ENCODE results near the gene NRG3. TPM values are rescaled to one million over a fixed set of nuclear protein-coding genes. Genes with fewer than 3 reads are reported as not detected.

The NRG3 gene
- total and polyA plus RNA-seq, 2 donors (not counting 1 experiment from before 2014, with no cell fraction given) = 0.06 TPM; not detected in 1

DNA sequence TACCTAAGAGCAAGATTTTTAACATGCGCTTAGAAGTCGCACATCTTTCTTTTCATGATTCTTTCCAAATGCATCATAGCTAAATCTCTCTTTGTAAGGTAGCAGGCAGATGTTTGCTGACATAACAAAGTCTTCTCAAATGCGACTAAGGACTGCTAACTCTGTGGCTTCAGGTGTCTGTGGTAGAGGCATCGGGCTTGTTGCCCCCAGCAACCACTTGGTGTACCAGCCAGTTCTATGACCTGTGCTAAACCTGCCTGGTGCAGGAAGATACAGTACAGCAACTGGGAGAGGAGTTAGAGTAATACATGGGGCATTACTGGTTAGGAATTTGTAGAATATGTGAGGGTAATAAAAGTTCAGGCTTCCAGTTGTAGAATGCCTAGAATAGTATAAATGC is 654.1 kb downstream of the NRG3 start:
- CTCF ChIA-PET = no interaction called here
- no peak for DNase-seq
- H2AFZ ChIP-seq (ENCODE audit: insufficient read depth, low read depth, low read length, poor library complexity, severe bottlenecking) = no peak overlapping the region
- Mint-ChIP-seq H3K4me3 (no peak overlapping the region), H3K9me3 (ENCODE audit: insufficient read depth) (no peaks in the 10 kb centered on the region), H3K4me1 (no peaks in the 10 kb centered on the region), H3K27ac (no peak overlapping the region), H3K27me3 (no peaks in the 10 kb centered on the region)
- H3K27ac ChIP-seq (ENCODE audit: low read length in 2 of 2) = no peak overlapping the region
- no peak overlapping the region for H3K9ac ChIP-seq (ENCODE audit: low read length)
- TF ChIP-seq, protein P1, sequence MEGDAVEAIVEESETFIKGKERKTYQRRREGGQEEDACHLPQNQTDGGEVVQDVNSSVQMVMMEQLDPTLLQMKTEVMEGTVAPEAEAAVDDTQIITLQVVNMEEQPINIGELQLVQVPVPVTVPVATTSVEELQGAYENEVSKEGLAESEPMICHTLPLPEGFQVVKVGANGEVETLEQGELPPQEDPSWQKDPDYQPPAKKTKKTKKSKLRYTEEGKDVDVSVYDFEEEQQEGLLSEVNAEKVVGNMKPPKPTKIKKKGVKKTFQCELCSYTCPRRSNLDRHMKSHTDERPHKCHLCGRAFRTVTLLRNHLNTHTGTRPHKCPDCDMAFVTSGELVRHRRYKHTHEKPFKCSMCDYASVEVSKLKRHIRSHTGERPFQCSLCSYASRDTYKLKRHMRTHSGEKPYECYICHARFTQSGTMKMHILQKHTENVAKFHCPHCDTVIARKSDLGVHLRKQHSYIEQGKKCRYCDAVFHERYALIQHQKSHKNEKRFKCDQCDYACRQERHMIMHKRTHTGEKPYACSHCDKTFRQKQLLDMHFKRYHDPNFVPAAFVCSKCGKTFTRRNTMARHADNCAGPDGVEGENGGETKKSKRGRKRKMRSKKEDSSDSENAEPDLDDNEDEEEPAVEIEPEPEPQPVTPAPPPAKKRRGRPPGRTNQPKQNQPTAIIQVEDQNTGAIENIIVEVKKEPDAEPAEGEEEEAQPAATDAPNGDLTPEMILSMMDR (IDR thresholded peaks at IDR 0.05) = no peak
- TF ChIP-seq EZH2 (IDR thresholded peaks at IDR 0.05; ENCODE audit: borderline replicate concordance, insufficient read depth, low read depth, low read length, poor library complexity, severe bottlenecking) = no peak
- H3K4me1 ChIP-seq (ENCODE audit: control insufficient read depth in 2 of 2, insufficient read depth in 2 of 2, low read length in 2 of 2) = no peaks in the 10 kb centered on the region
- no peaks in the 10 kb centered on the region for H4K20me1 ChIP-seq (ENCODE audit: control insufficient read depth, insufficient read depth, low read length, poor library complexity, severe bottlenecking)
- no peaks in the 10 kb centered on the region for H3K36me3 ChIP-seq (replicated peaks in 1 of 2; ENCODE audit: control extremely low read depth in 1 of 2, control insufficient read depth in 1 of 2, extremely low read depth in 1 of 2, insufficient read depth in 2 of 2, low read length in 1 of 2)
- no peak overlapping the region for H3K4me3 ChIP-seq (ENCODE audit: control extremely low read depth in 1 of 5, extremely low read depth in 1 of 5, insufficient read depth in 1 of 5, low read depth in 2 of 5, low read length in 4 of 5)
- ATAC-seq (ENCODE audit: low read depth) = no peak
- intact Hi-C loops (cut with micrococcal nuclease) = no loop called here
- POLR2A ChIA-PET = no interaction called here
- no peaks in the 10 kb centered on the region for H3K79me2 ChIP-seq (ENCODE audit: control insufficient read depth, insufficient read depth, low read length)
- WGBS (ENCODE audit: insufficient coverage) = 88% methylated on average over 2 of the region's 4 CpGs
- H3K9me3 ChIP-seq (ENCODE audit: control extremely low read depth in 1 of 3, control insufficient read depth in 2 of 3, insufficient read depth in 1 of 3, low read length in 2 of 3) = peaks cover 0 to under 1% (median 0%) of the 10 kb centered on the region in 3 donors
- no peaks in the 10 kb centered on the region for H3K27me3 ChIP-seq (replicated peaks in 1 of 4; ENCODE audit: control extremely low read depth in 1 of 4, control insufficient read depth in 3 of 4, insufficient read depth in 4 of 4, low read length in 3 of 4)
- H3K4me2 ChIP-seq (replicated peaks; ENCODE audit: low read depth, low read length, poor library complexity, severe bottlenecking) = no peak overlapping the region

DNA sequence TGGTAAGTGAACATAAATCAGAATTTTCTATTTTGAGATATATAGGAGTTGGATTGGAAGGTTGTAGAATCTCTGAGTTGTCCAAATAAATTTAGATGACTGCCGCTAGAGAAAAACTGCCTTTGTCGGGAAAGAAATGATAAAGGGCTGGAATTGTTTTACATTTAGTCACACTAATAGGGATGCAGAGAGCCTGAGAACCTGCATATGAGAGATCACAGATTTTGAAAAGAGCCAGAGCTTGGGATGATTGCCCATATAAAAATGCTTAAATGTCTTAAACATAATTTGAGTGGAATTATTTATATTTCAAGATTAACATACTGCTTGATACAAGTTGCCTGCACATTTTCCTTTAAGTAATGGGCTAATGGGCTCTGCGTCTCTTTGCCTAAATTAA is 660.5 kb downstream of the NRG3 start:
- Histone ChIP-seq H2AFZ (ENCODE audit: insufficient read depth, low read depth, low read length, poor library complexity, severe bottlenecking) (no peak overlapping the region), H3K4me3 (ENCODE audit: control extremely low read depth in 1 of 5, extremely low read depth in 1 of 5, insufficient read depth in 1 of 5, low read depth in 2 of 5, low read length in 4 of 5) (no peak overlapping the region), H4K20me1 (ENCODE audit: control insufficient read depth, insufficient read depth, low read length, poor library complexity, severe bottlenecking) (no peaks in the 10 kb centered on the region), H3K79me2 (ENCODE audit: control insufficient read depth, insufficient read depth, low read length) (no peaks in the 10 kb centered on the region), H3K9me3 (ENCODE audit: control extremely low read depth in 1 of 3, control insufficient read depth in 2 of 3, insufficient read depth in 1 of 3, low read length in 2 of 3) (peaks cover 0 to 7% (median 0%) of the 10 kb centered on the region in 3 donors), H3K27ac (ENCODE audit: low read length in 2 of 2) (no peak overlapping the region), H3K4me2 (replicated peaks; ENCODE audit: low read depth, low read length, poor library complexity, severe bottlenecking) (no peak overlapping the region), H3K9ac (ENCODE audit: low read length) (no peak overlapping the region), H3K4me1 (ENCODE audit: control insufficient read depth in 2 of 2, insufficient read depth in 2 of 2, low read length in 2 of 2) (no peaks in the 10 kb centered on the region), H3K36me3 (replicated peaks in 1 of 2; ENCODE audit: control extremely low read depth in 1 of 2, control insufficient read depth in 1 of 2, extremely low read depth in 1 of 2, insufficient read depth in 2 of 2, low read length in 1 of 2) (no peaks in the 10 kb centered on the region), H3K27me3 (replicated peaks in 1 of 4; ENCODE audit: control extremely low read depth in 1 of 4, control insufficient read depth in 3 of 4, insufficient read depth in 4 of 4, low read length in 3 of 4) (no peaks in the 10 kb centered on the region)
- TF ChIP-seq EZH2 (IDR thresholded peaks at IDR 0.05; ENCODE audit: borderline replicate concordance, insufficient read depth, low read depth, low read length, poor library complexity, severe bottlenecking) = no peak
- TF ChIP-seq, protein P1 (IDR thresholded peaks at IDR 0.05) = no peak
- H3K27ac Mint-ChIP-seq = no peak overlapping the region
- ATAC-seq (ENCODE audit: low read depth) (no peak), DNase-seq (no peak)
- no peaks in the 10 kb centered on the region for H3K4me1 Mint-ChIP-seq
- no peaks in the 10 kb centered on the region for H3K9me3 Mint-ChIP-seq (ENCODE audit: insufficient read depth)
- WGBS (ENCODE audit: insufficient coverage) = no CpG with 5 or more reads among the region's 3 CpGs
- intact Hi-C loops (cut with micrococcal nuclease) = no loop called here
- CTCF ChIA-PET = no interaction called here
- H3K4me3 Mint-ChIP-seq = no peak overlapping the region
- POLR2A ChIA-PET = no interaction called here
- H3K27me3 Mint-ChIP-seq = no peaks in the 10 kb centered on the region
